Measurements from ENCODE around the gene KCNK3. TPM values are rescaled to one million over a fixed set of nuclear protein-coding genes. Genes with fewer than 3 reads are reported as not detected.
A peak's percentile ranks its signal among the peaks of the same experiment; 100 is the strongest.

KCNK3 gene
- total RNA-seq (1.1 TPM), polyA plus RNA-seq (ENCODE audit: insufficient read depth in 1 of 8, insufficient read length in 8 of 8, low replicate concordance in 1 of 8) (1 to 10 TPM in 7 of 8 donors, under 1 TPM in 1; 0.88 to 4.0 (median 1.6) TPM)
- long read RNA-seq, donor 1, full-length matches to known transcripts = 1 of 1 reads
- long read RNA-seq, donor 1, partial matches to known transcripts = 0 of 1 reads
- long read RNA-seq, donor 1, other reads (novel, unspliced or antisense) = 0 of 1 reads
- long read RNA-seq, donor 2 = 0 reads
- long read RNA-seq, donor 3, full-length matches to known transcripts = 1 of 1 reads
- long read RNA-seq, donor 3, partial matches to known transcripts = 0 of 1 reads
- long read RNA-seq, donor 3, other reads (novel, unspliced or antisense) = 0 of 1 reads
- long read RNA-seq, donor 4 = 0 reads
- long read RNA-seq, donor 5 = 0 reads
- long read RNA-seq, donor 6, full-length matches to known transcripts = 3 of 3 reads
- long read RNA-seq, donor 6, partial matches to known transcripts = 0 of 3 reads
- long read RNA-seq, donor 6, other reads (novel, unspliced or antisense) = 0 of 3 reads
- long read RNA-seq, donor 7, full-length matches to known transcripts = 1 of 1 reads
- long read RNA-seq, donor 7, partial matches to known transcripts = 0 of 1 reads
- long read RNA-seq, donor 7, other reads (novel, unspliced or antisense) = 0 of 1 reads
- long read RNA-seq, donor 8 = 0 reads
- long read RNA-seq, donor 9, full-length matches to known transcripts = 1 of 1 reads
- long read RNA-seq, donor 9, partial matches to known transcripts = 0 of 1 reads
- long read RNA-seq, donor 9, other reads (novel, unspliced or antisense) = 0 of 1 reads
- long read RNA-seq, donor 10, full-length matches to known transcripts = 2 of 2 reads
- long read RNA-seq, donor 10, partial matches to known transcripts = 0 of 2 reads
- long read RNA-seq, donor 10, other reads (novel, unspliced or antisense) = 0 of 2 reads
- long read RNA-seq, donor 11, full-length matches to known transcripts = 1 of 1 reads
- long read RNA-seq, donor 11, partial matches to known transcripts = 0 of 1 reads
- long read RNA-seq, donor 11, other reads (novel, unspliced or antisense) = 0 of 1 reads

DNA sequence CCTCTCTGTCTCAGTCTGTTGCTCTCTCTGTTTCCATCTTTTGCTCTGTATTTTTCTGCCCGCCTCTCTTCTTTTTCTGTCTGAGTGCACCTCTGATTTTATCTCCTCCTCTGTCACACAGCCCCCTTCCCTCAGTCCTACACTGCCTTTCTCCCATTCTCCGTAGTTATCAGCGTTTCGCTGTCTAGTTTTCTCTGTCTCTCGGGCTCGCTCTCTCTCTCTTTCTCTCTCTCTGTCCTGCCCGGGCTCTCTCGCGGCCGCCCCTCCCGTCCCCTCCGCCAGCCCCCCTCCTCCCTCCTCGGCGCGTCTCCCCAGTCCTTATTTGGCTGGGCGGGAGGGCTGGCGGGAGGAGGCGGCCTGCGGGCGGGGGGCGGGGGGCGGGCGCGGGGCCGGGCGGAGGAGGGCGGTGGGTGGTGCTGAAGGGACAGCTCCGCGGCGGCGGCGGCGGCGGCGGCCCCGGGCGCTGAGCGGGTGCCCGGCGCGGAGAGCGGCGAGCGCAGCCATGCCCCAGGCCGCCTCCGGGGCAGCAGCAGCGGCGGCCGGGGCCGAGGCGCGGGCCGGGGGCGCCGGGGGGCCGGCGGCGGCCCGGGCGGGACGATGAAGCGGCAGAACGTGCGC, at the start of gene KCNK3:
Gene KCNK3 (plus strand): TSS at position 444 of the 618 bp plus-strand sequence. CDS start 154 bp downstream, at position 598.
- Histone ChIP-seq H3K4me3 (ENCODE audit: low read length) (peak within 1 kb of the TSS; percentile 33), H3K27me3 (ENCODE audit: control insufficient read depth, insufficient read depth, low read length) (peaks cover 62% of the 10 kb centered on the region), H3K9me3 (replicated peaks; ENCODE audit: control insufficient read depth, low read depth, low read length) (no peaks in the 10 kb centered on the region), H3K27ac (ENCODE audit: low read length) (no peak within 1 kb of the TSS), H3K4me1 (ENCODE audit: control insufficient read depth, insufficient read depth, low read length) (peaks cover 22% of the 10 kb centered on the region), H3K36me3 (ENCODE audit: control insufficient read depth, insufficient read depth, low read length) (no peaks in the 10 kb centered on the region)
- peak; percentile 73 for DNase-seq
- 1% methylated on average over 41 of the region's 64 CpGs for WGBS (ENCODE audit: insufficient coverage)

DNA sequence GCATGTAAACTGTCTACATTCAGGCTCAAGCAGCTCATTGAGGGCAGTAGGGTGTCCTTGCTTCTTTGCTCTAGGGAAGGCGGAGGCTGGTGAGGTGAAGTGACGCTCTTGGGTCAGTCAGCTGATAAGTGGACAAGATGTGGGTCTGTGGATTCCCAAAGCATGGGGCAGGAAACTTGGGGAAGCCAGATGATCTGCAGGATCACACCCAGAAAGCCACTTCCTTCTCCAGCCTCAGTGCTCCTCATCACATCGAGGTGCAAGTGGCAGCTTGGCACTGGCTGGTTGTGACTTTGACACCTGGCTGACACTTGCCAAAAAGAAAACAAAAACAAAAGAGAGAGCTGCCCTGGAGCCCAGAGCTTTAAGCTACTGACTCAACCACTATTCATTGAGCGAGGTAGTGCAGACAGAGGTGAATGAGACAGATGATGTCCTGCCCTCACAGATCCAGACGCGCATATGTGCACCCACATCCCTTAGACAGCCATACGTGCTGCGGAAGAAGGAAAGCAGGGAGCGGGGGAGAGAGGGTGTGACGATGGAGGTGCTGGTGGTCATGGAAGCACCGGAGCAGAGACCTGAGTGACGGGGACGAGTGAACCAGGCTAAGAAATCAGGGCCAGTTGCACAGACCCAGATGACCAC, 48.2 kb upstream of the KCNK3 start:
- peaks cover 16% of the 10 kb centered on the region for H3K27me3 ChIP-seq (ENCODE audit: control insufficient read depth, insufficient read depth, low read length)
- peaks cover 8% of the 10 kb centered on the region for H3K4me1 ChIP-seq (ENCODE audit: control insufficient read depth, insufficient read depth, low read length)
- H3K27ac ChIP-seq (ENCODE audit: low read length) = no peak overlapping the region
- no peak overlapping the region for H3K4me3 ChIP-seq (ENCODE audit: low read length)
- 71% methylated on average over 6 of the region's 13 CpGs for WGBS (ENCODE audit: insufficient coverage)
- no peaks in the 10 kb centered on the region for H3K36me3 ChIP-seq (ENCODE audit: control insufficient read depth, insufficient read depth, low read length)
- no peak for DNase-seq
- no peaks in the 10 kb centered on the region for H3K9me3 ChIP-seq (replicated peaks; ENCODE audit: control insufficient read depth, low read depth, low read length)

DNA sequence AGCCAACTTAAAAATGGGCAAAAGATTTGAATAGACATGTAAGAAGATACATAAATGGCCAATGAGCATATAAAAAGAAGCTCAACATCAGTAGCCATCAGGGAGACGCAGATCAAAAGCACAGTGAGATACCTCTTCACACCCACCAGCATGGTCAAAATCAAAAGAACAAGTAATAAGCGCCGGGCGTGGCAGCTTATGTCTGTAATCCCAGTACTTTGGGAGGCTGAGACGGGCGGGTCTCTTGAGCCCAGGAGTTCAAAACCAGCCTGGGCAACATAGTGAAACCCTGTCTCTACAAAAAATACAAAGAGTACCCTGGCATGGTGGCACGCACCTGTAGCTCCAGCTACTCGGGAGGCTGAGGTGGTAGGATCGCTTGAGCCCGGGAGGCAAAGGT, 46.8 kb upstream of the KCNK3 start:
- H3K4me1 ChIP-seq (ENCODE audit: control insufficient read depth, insufficient read depth, low read length) = peaks cover 12% of the 10 kb centered on the region
- no peaks in the 10 kb centered on the region for H3K9me3 ChIP-seq (replicated peaks; ENCODE audit: control insufficient read depth, low read depth, low read length)
- H3K27ac ChIP-seq (ENCODE audit: low read length) = no peak overlapping the region
- 82% methylated on average over 9 of the region's 10 CpGs for WGBS (ENCODE audit: insufficient coverage)
- H3K4me3 ChIP-seq (ENCODE audit: low read length) = no peak overlapping the region
- H3K36me3 ChIP-seq (ENCODE audit: control insufficient read depth, insufficient read depth, low read length) = no peaks in the 10 kb centered on the region
- H3K27me3 ChIP-seq (ENCODE audit: control insufficient read depth, insufficient read depth, low read length) = peaks cover 17% of the 10 kb centered on the region
- no peak for DNase-seq

DNA sequence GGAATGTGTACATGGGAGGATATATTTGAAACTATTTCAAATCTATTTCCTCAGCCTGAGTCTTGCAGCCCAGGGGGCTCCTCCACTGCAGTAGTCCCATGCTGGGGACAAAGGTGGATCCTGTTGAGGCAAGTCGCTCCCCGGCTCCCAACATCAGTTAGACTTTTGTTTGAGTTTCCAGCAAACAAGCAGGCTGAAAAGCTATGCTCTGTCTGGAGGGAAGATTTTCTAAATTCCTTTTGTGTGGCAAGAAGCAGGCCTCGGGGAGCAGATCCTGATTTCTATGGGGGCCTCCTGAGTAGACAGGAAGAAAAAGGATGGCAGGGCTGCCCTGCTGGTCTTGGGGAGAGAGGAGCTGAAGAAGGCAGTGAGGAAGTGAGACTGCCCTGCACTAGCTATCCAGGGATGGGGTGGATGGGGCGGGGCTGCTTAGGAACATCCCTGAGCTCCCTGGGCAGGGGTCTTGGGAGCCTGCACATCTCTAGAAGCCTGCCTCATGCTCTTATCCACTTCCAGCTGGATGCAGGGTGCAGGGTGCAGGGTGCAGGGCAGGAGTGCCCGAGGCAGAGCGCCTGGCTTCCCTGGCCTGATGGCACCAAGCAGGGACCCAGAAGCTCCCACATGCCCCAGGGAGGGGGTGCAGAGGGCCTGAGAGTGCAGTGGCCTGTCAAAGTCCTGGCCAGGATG, 45.4 kb upstream of the KCNK3 start:
- Histone ChIP-seq H3K36me3 (ENCODE audit: control insufficient read depth, insufficient read depth, low read length) (no peaks in the 10 kb centered on the region), H3K4me3 (ENCODE audit: low read length) (no peak overlapping the region), H3K9me3 (replicated peaks; ENCODE audit: control insufficient read depth, low read depth, low read length) (no peaks in the 10 kb centered on the region), H3K27me3 (ENCODE audit: control insufficient read depth, insufficient read depth, low read length) (peaks cover 15% of the 10 kb centered on the region), H3K27ac (ENCODE audit: low read length) (no peak overlapping the region), H3K4me1 (ENCODE audit: control insufficient read depth, insufficient read depth, low read length) (peaks cover 20% of the 10 kb centered on the region)
- 73% methylated on average over 6 of the region's 6 CpGs for WGBS (ENCODE audit: insufficient coverage)
- DNase-seq = no peak

DNA sequence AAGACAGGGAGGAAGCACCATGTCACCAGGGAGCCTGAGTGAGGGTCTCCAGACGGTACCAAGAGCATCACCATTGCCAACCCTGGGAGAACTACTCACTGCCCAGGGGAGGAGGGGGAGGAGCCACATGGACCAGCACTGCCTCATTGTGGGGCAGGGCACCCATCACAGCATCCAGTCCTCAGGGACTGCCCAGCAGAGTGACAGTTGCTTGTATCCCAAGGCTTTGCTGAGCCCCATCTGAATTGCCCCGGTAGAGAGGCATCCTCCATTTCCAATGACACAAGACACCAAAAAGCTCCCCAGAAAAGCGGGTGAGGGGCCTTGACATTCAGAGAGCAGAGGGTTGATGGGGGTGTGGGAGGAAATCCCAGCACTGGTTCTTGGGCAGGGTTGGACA, 44.5 kb upstream of the KCNK3 start:
- H3K27ac ChIP-seq (ENCODE audit: low read length) = no peak overlapping the region
- no peaks in the 10 kb centered on the region for H3K36me3 ChIP-seq (ENCODE audit: control insufficient read depth, insufficient read depth, low read length)
- H3K27me3 ChIP-seq (ENCODE audit: control insufficient read depth, insufficient read depth, low read length) = peaks cover 12% of the 10 kb centered on the region
- WGBS (ENCODE audit: insufficient coverage) = 56% methylated on average over 1 of the region's 3 CpGs
- no peaks in the 10 kb centered on the region for H3K9me3 ChIP-seq (replicated peaks; ENCODE audit: control insufficient read depth, low read depth, low read length)
- no peak overlapping the region for H3K4me3 ChIP-seq (ENCODE audit: low read length)
- DNase-seq = no peak
- peaks cover 24% of the 10 kb centered on the region for H3K4me1 ChIP-seq (ENCODE audit: control insufficient read depth, insufficient read depth, low read length)

DNA sequence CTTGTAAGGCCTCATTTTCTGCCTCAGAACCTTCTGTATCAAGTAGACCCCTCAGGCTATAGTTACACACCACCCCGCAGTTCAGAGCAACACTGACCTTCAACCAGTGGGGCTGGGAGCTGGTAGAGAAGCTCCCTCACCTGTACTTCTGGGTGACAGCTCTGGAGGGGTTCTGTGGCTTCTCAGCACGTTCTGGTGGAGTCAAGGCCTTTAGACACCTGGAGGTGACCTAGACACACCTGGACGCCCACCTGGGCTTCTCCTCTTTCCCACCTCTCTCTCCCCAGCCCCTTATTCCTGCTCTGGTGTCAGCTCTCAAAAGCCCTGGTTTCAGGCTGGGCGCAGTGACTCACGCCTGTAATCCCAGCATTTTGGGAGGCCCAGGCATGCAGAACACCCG, 44.0 kb upstream of the KCNK3 start:
- Histone ChIP-seq H3K27ac (ENCODE audit: low read length) (no peak overlapping the region), H3K36me3 (ENCODE audit: control insufficient read depth, insufficient read depth, low read length) (no peaks in the 10 kb centered on the region), H3K4me3 (ENCODE audit: low read length) (no peak overlapping the region), H3K9me3 (replicated peaks; ENCODE audit: control insufficient read depth, low read depth, low read length) (no peaks in the 10 kb centered on the region), H3K27me3 (ENCODE audit: control insufficient read depth, insufficient read depth, low read length) (peaks cover 16% of the 10 kb centered on the region), H3K4me1 (ENCODE audit: control insufficient read depth, insufficient read depth, low read length) (peaks cover 25% of the 10 kb centered on the region)
- DNase-seq = no peak
- WGBS (ENCODE audit: insufficient coverage) = 87% methylated on average over 5 of the region's 6 CpGs

DNA sequence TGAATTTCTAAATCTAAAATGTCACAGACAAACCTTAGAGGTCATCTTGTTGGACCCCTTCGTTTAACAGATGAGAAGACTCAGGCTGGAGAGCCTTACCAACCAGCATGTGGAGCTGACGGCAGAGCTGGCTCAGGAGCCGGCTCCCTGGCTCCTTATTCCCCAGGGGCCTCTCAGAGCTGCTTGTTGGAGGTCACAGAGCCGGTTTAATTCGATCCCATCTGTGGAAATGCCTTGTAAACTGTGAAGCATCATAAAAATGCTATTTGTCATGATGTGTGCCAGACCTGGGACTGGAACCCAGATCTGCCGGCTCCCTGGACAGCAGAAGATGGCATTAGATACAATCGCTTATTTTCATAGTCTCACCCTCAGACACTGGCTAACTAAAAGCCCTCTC, 43.2 kb upstream of the KCNK3 start:
- no peak overlapping the region for H3K27ac ChIP-seq (ENCODE audit: low read length)
- no peak for DNase-seq
- H3K4me1 ChIP-seq (ENCODE audit: control insufficient read depth, insufficient read depth, low read length) = peaks cover 25% of the 10 kb centered on the region
- WGBS (ENCODE audit: insufficient coverage) = 35% methylated on average over 6 of the region's 7 CpGs
- peaks cover 13% of the 10 kb centered on the region for H3K27me3 ChIP-seq (ENCODE audit: control insufficient read depth, insufficient read depth, low read length)
- H3K4me3 ChIP-seq (ENCODE audit: low read length) = no peak overlapping the region
- H3K36me3 ChIP-seq (ENCODE audit: control insufficient read depth, insufficient read depth, low read length) = no peaks in the 10 kb centered on the region
- H3K9me3 ChIP-seq (replicated peaks; ENCODE audit: control insufficient read depth, low read depth, low read length) = no peaks in the 10 kb centered on the region

DNA sequence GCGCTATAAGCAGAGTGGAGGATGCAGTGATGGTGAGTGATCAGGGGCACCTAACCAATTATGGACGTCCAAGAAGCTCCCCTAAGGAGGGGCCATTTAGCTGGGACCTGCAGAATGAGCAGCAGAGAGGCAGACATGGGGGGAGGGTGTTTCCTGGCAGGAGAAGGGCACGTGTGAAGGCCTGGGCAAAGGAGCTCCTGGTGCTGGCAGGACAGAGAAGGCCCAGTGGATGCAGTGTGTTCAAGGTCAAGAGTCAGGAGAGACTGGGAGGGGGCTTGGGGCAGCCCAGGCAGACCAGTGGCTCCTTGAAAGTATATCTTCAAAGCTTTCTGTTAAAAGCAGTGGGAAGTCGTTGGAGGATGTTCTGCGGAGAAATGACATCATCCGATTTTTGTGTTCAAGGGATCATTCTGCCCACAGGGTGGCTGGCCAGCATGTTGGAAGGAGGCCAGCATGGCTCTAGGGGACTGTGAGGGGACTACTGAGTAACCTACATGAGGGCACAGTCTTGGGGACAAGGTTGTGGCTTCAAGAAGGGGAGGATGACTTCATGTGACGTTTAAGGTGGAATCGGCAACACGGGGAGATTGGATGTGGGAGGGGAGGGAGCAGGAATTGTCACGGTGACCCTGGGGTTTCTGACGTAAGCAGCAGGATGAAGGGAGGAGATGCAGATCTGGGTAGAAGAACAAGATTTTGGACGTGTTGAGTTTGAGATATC, 42.4 kb upstream of the KCNK3 start:
- Histone ChIP-seq H3K9me3 (replicated peaks; ENCODE audit: control insufficient read depth, low read depth, low read length) (no peaks in the 10 kb centered on the region), H3K27ac (ENCODE audit: low read length) (no peak overlapping the region), H3K27me3 (ENCODE audit: control insufficient read depth, insufficient read depth, low read length) (peaks cover 10% of the 10 kb centered on the region), H3K4me3 (ENCODE audit: low read length) (no peak overlapping the region), H3K4me1 (ENCODE audit: control insufficient read depth, insufficient read depth, low read length) (peaks cover 25% of the 10 kb centered on the region), H3K36me3 (ENCODE audit: control insufficient read depth, insufficient read depth, low read length) (no peaks in the 10 kb centered on the region)
- WGBS (ENCODE audit: insufficient coverage) = 79% methylated on average over 12 of the region's 12 CpGs
- DNase-seq = no peak
